OCI-LY7 (cell line): Measurements from ENCODE around the gene EDN1. TPM values are rescaled to one million over a fixed set of nuclear protein-coding genes. Genes with fewer than 3 reads are reported as not detected.

Experiments used
- BruUV-seq: library from RNA; stranded (reverse); fragments of 400-500 nt; replicated peaks from 2 replicates; lab custom pipeline; 2021; lab: Mats Ljungman, UMichigan
- CTCF ChIA-PET: fragments of 300-600 bp; sonication (Branson Sonifier 250); formaldehyde crosslinking; loops from one replicate; lab custom pipeline; 2022; ENCODE audit warnings: antibody characterized with exemption; ENCODE audit not compliant: unreplicated experiment; lab: Charles Lee
- POLR2A ChIA-PET: fragments of 300-600 bp; sonication (Branson Sonifier 250); formaldehyde crosslinking; loops from one replicate; lab custom pipeline; 2022; ENCODE audit warnings: antibody characterized with exemption; lab: Charles Lee
- DNase-seq: peaks from one replicate; pipeline ENCODE4 v3.0.0-alpha.2; 2015; ENCODE audit warnings: low spot score
- H2AFZ ChIP-seq: fragments of 200-600 bp; sonication (generic), shearing (Covaris generic); 2 replicates; pipeline ENCODE4 v1.6.1; 2014; ENCODE audit warnings: mild to moderate bottlenecking, antibody characterized with exemption, low read length, moderate library complexity
- H3K27ac ChIP-seq: fragments of 200-600 bp; sonication (generic); 2 replicates; pipeline ENCODE4 v1.5.1; 2014; ENCODE audit warnings: mixed run types, low read depth, mild to moderate bottlenecking, moderate library complexity, low read length, inconsistent platforms; ENCODE audit not compliant: poor library complexity, severe bottlenecking
- H3K36me3 ChIP-seq: fragments of 200-600 bp; sonication (generic); 2 replicates; pipeline ENCODE4 v1.6.1; 2014; ENCODE audit warnings: mild to moderate bottlenecking, antibody characterized with exemption, low read length, moderate library complexity, mixed read lengths; ENCODE audit not compliant: insufficient read depth
- H3K4me1 ChIP-seq: fragments of 200-600 bp; sonication (generic); 2 replicates; pipeline ENCODE4 v1.5.1; 2014; ENCODE audit warnings: mild to moderate bottlenecking, low read length; ENCODE audit not compliant: insufficient read depth, poor library complexity, severe bottlenecking
- H3K4me2 ChIP-seq: fragments of 200-600 bp; sonication (generic); 2 replicates; pipeline ENCODE4 v1.6.1; 2014; ENCODE audit warnings: mild to moderate bottlenecking, low read length
- H3K4me3 ChIP-seq: fragments of 200-600 bp; sonication (generic); 2 replicates; pipeline ENCODE4 v1.5.1; 2014; ENCODE audit warnings: mild to moderate bottlenecking, low read depth, low read length; ENCODE audit not compliant: poor library complexity, severe bottlenecking
- H3K79me2 ChIP-seq: fragments of 200-600 bp; sonication (generic); 2 replicates; pipeline ENCODE4 v1.6.1; 2016; ENCODE audit warnings: low read depth, mild to moderate bottlenecking, low read length, moderate library complexity, mixed read lengths; ENCODE audit not compliant: insufficient read depth
- H3K9me2 ChIP-seq: fragments of 200-600 bp; sonication (generic); 2 replicates; pipeline ENCODE4 v1.6.1; 2016; ENCODE audit warnings: mild to moderate bottlenecking, low read length, mixed read lengths; ENCODE audit not compliant: insufficient read depth
- H3K9me3 ChIP-seq: fragments of 200-600 bp; sonication (generic); 2 replicates; pipeline ENCODE4 v1.6.1; 2014; ENCODE audit warnings: mild to moderate bottlenecking, mixed run types, low read length, mixed read lengths
- H4K20me1 ChIP-seq: fragments of 200-600 bp; sonication (generic); 2 replicates; pipeline ENCODE4 v1.6.1; 2014; ENCODE audit warnings: mild to moderate bottlenecking, antibody characterized with exemption, low read length, moderate library complexity, mixed read lengths; ENCODE audit not compliant: insufficient read depth
- EZH2phosphoT487 ChIP-seq: fragments of 200-600 bp; sonication (generic); IDR thresholded peaks from 2 replicates; pipeline ENCODE4 v1.6.1; 2018; ENCODE audit warnings: low read depth, borderline replicate concordance, mild to moderate bottlenecking, mixed run types, antibody characterized with exemption, low read length, moderate library complexity, mixed read lengths
- intact Hi-C: fragments of 100-400 bp; cut with micrococcal nuclease; formaldehyde crosslinking; loops from one replicate; pipeline ENCODE4 v1.10.0; 2022; ENCODE audit not compliant: unreplicated experiment
- total RNA-seq, 2 experiments: library from RNA; depleted of rRNA in 1 of 2; stranded (reverse); fragments of >200 nt in 1 of 2; shearing (Covaris generic) in 1 of 2; gene quantifications; 2 replicates each; pipeline ENCODE4 v1.2.3, GENCODE V29; 2014 to 2022
- TF ChIP-seq, protein P1 (sequence below): fragments of 200-600 bp; sonication (generic); conservative IDR thresholded peaks from 2 replicates; pipeline ENCODE4 v1.5.1; 2014; ENCODE audit warnings: mild to moderate bottlenecking, antibody characterized with exemption, low read length, moderate library complexity, mixed read lengths

EDN1 gene
- total RNA-seq, 2 experiments from 2014 or later, result not detected

DNA sequence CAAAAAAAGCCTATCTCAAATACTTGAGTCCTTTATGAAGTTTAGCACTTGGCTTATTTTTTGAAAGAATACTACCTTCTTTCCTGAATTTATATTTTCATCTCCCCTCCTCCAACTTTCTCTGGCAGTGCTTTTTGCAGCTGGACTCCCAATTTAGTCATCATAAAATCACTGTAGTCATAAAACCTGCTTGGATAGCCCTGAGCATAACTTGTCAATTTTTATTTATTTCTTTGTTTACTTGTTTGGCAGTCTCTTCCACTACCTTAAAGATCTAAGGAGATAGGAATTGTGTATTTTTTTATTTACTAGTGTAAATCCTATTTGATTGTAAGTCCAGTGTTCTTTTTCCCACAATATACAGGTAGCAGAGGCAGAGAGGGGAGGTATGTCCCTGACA lies 11.2 kb upstream of the EDN1 start:
- ChIA-PET CTCF (no interaction called here), POLR2A (no interaction called here)
- Histone ChIP-seq H3K36me3 (no peaks in the 10 kb centered on the region), H3K4me2 (no peak overlapping the region), H3K4me3 (no peak overlapping the region), H3K27ac (no peak overlapping the region), H3K9me3 (no peaks in the 10 kb centered on the region), H3K79me2 (no peaks in the 10 kb centered on the region), H3K4me1 (no peaks in the 10 kb centered on the region), H2AFZ (no peak overlapping the region), H3K9me2 (no peaks in the 10 kb centered on the region), H4K20me1 (no peaks in the 10 kb centered on the region)
- no peak for DNase-seq
- no TSS peak for BruUV-seq
- TF ChIP-seq, protein P1, sequence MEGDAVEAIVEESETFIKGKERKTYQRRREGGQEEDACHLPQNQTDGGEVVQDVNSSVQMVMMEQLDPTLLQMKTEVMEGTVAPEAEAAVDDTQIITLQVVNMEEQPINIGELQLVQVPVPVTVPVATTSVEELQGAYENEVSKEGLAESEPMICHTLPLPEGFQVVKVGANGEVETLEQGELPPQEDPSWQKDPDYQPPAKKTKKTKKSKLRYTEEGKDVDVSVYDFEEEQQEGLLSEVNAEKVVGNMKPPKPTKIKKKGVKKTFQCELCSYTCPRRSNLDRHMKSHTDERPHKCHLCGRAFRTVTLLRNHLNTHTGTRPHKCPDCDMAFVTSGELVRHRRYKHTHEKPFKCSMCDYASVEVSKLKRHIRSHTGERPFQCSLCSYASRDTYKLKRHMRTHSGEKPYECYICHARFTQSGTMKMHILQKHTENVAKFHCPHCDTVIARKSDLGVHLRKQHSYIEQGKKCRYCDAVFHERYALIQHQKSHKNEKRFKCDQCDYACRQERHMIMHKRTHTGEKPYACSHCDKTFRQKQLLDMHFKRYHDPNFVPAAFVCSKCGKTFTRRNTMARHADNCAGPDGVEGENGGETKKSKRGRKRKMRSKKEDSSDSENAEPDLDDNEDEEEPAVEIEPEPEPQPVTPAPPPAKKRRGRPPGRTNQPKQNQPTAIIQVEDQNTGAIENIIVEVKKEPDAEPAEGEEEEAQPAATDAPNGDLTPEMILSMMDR, result no peak
- intact Hi-C loops, result no loop called here

DNA sequence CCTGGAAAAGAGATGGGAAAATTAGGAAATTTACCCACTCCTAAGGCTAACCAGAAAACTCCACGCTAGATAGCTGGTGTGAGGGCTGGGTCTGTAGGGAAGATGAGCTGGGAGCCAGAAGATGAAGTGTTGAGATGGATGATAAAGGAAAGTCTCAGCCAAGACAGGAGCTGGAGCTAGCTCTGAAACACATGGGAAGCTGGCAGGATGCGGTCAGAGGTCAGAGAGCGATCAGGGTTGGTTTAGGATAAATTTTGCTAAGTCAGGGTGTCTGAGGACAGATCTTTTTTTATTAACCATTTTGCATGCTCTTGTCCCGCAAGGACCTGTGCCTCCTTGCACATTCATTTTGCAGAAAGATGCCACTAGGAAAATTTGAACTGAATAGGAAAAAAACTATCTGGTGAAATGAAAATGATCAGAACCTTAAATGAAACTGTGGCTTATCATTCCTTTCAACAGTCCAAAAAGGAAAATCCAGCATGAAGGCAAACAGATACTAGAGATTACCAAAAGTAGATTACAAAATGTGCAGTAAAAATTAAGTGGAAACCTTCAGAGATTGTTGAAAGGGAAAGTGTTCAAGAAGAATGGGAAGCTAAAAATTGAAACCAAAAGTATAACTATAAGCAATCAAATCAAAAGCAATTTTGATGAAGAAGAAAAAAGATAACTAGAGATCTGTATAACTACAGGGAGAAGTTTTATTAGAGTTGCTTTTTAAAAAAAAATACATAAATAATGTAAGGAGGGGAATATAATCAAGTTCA lies 10.7 kb upstream of the EDN1 start:
- intact Hi-C loops, result no loop called here
- Histone ChIP-seq H3K4me3 (no peak overlapping the region), H3K36me3 (no peaks in the 10 kb centered on the region), H2AFZ (no peak overlapping the region), H3K79me2 (no peaks in the 10 kb centered on the region), H3K4me1 (no peaks in the 10 kb centered on the region), H4K20me1 (no peaks in the 10 kb centered on the region), H3K27ac (no peak overlapping the region), H3K9me3 (no peaks in the 10 kb centered on the region), H3K9me2 (no peaks in the 10 kb centered on the region), H3K4me2 (no peak overlapping the region)
- TF ChIP-seq EZH2phosphoT487, result no peak
- TF ChIP-seq, protein P1, result no peak
- CTCF ChIA-PET, result no interaction called here
- POLR2A ChIA-PET, result interaction anchor here (1.1 kb wide), 1 partner anchor 10 kb away, joined by 3 read pairs; no protein-coding TSS in a partner anchor
- no peak for DNase-seq
- BruUV-seq, result no TSS peak

DNA sequence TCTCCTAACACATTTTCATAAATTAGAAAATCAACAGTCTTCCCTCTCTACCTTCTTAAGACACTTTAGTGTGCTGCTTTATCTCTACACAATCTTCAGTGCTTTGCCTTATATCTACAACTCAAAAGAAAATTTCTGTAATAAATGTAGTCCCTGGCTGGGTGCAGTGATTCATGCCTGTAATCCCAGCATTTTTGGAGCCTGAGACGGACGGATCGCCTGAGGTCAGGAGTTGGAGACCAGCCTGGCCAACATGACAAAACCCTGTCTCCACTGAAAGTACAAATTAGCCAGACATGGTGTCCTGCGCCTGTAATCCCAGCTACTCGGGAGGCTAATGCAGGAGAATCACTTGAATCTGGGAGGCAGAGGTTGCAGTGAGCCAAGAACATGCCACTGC lies 9.7 kb upstream of the EDN1 start:
- Histone ChIP-seq H4K20me1 (no peaks in the 10 kb centered on the region), H3K4me1 (no peaks in the 10 kb centered on the region), H3K79me2 (no peaks in the 10 kb centered on the region), H3K36me3 (no peaks in the 10 kb centered on the region), H3K9me3 (no peaks in the 10 kb centered on the region), H3K4me3 (no peak overlapping the region), H3K9me2 (no peaks in the 10 kb centered on the region), H2AFZ (no peak overlapping the region), H3K27ac (no peak overlapping the region), H3K4me2 (no peak overlapping the region)
- ChIA-PET CTCF (no interaction called here), POLR2A (interaction anchor here (1.1 kb wide), 1 partner anchor 9 kb away, joined by 3 read pairs; no protein-coding TSS in a partner anchor)
- BruUV-seq, result no TSS peak
- intact Hi-C loops, result no loop called here
- no peak for TF ChIP-seq EZH2phosphoT487
- TF ChIP-seq, protein P1, result no peak
- no peak for DNase-seq
